SK-N-SH (cell line): ENCODE measurements around the gene KPNA2. TPM values are rescaled to one million over a fixed set of nuclear protein-coding genes. Genes with fewer than 3 reads are reported as not detected.

Experiments
- CTCF ChIA-PET: fragments of 300-600, 350-600 bp; formaldehyde crosslinking; extraction: SDS; loops from one replicate; lab custom pipeline; 2021; lab: Yijun Ruan, JAX
- POLR2A ChIA-PET: fragments of 350-600 bp; sonication (Branson Sonifier 250); formaldehyde crosslinking; extraction: SDS; loops from one replicate; lab custom pipeline; 2020; ENCODE audit warnings: antibody characterized with exemption, inconsistent platforms; lab: Yijun Ruan, JAX
- DNase-seq: peaks from one replicate; pipeline ENCODE4 v3.0.0; 2012
- H2AFZ ChIP-seq: fragments of 200-600 bp; sonication (generic); 2 replicates; pipeline ENCODE4 v1.8.1; 2016; ENCODE audit warnings: antibody characterized with exemption, mild to moderate bottlenecking, low read depth
- H3F3A ChIP-seq: fragments of 200-600 bp; sonication (generic); replicated peaks from 2 replicates; pipeline ENCODE3; 2016; ENCODE audit warnings: antibody characterized with exemption, mild to moderate bottlenecking; ENCODE audit not compliant: insufficient read depth
- H3K27ac ChIP-seq, 2 experiments: fragments of 200-500 bp in 1 of 2; fragments of 200-600 bp in 1 of 2; sonication (Bioruptor generic) in 1 of 2; sonication (generic), shearing (Covaris generic) in 1 of 2; 2 replicates each; pipeline versions ENCODE4 v1.5.1 to v1.6.1; 2014 to 2016; ENCODE audit warnings: low read depth in 2 of 2, inconsistent platforms in 1 of 2, low read length in 1 of 2, mild to moderate bottlenecking in 1 of 2, mixed read lengths in 1 of 2
- H3K27me3 ChIP-seq: fragments of 200-600 bp; sonication (generic), shearing (Covaris generic); 2 replicates; pipeline ENCODE4 v1.6.1; 2016; ENCODE audit warnings: mixed run types; ENCODE audit not compliant: insufficient read depth
- H3K36me3 ChIP-seq, 2 experiments: fragments of 200-500 bp in 1 of 2; fragments of 200-600 bp in 1 of 2; sonication (Bioruptor generic) in 1 of 2; sonication (generic) in 1 of 2; replicated peaks in 1 of 2; 2 replicates each; pipeline versions ENCODE3 to v1.5.1; 2014 to 2016; ENCODE audit warnings: low read length in 1 of 2, mild to moderate bottlenecking in 1 of 2; ENCODE audit not compliant: insufficient read depth in 2 of 2, control insufficient read depth in 1 of 2
- H3K4me1 ChIP-seq, 2 experiments: fragments of 200-500 bp in 1 of 2; fragments of 200-600 bp in 1 of 2; sonication (Bioruptor generic) in 1 of 2; sonication (generic), shearing (Covaris generic) in 1 of 2; 2 replicates each; pipeline versions ENCODE4 v1.5.1 to v1.6.1; 2014 to 2016; ENCODE audit warnings: low read depth in 1 of 2, low read length in 1 of 2, mixed run types in 1 of 2; ENCODE audit not compliant: insufficient read depth in 2 of 2, control insufficient read depth in 1 of 2
- H3K4me2 ChIP-seq: fragments of 200-600 bp; sonication (generic), shearing (Covaris generic); 2 replicates; pipeline ENCODE4 v1.6.1; 2017; ENCODE audit warnings: mixed run types
- H3K4me3 ChIP-seq, 2 experiments: fragments of 200-500 bp in 1 of 2; fragments of 200-600 bp in 1 of 2; sonication (Bioruptor generic) in 1 of 2; sonication (generic), shearing (Covaris generic) in 1 of 2; 2 replicates each; pipeline versions ENCODE4 v1.5.1 to v1.8.1; 2014 to 2016; ENCODE audit warnings: low read depth in 2 of 2, inconsistent platforms in 1 of 2, low read length in 1 of 2, mild to moderate bottlenecking in 1 of 2, mixed read lengths in 1 of 2, moderate library complexity in 1 of 2
- H3K79me2 ChIP-seq: fragments of 200-600 bp; sonication (generic); 2 replicates; pipeline ENCODE4 v1.8.1; 2017; ENCODE audit warnings: mild to moderate bottlenecking; ENCODE audit not compliant: insufficient read depth
- H3K9ac ChIP-seq: fragments of 200-600 bp; sonication (generic); 2 replicates; pipeline ENCODE4 v1.6.1; 2017; ENCODE audit warnings: mixed run types
- H3K9me2 ChIP-seq: fragments of 200-600 bp; sonication (generic); 2 replicates; pipeline ENCODE4 v1.6.1; 2017; ENCODE audit warnings: mixed run types
- H3K9me3 ChIP-seq: fragments of 200-600 bp; sonication (generic); 2 replicates; pipeline ENCODE4 v1.6.1; 2017; ENCODE audit warnings: mixed run types, mild to moderate bottlenecking, moderate library complexity
- H4K20me1 ChIP-seq: fragments of 200-600 bp; sonication (generic); 2 replicates; pipeline ENCODE4 v1.6.1; 2017; ENCODE audit warnings: mild to moderate bottlenecking, mixed run types; ENCODE audit not compliant: insufficient read depth
- CHD2 ChIP-seq: fragments of 150-350 bp; IDR thresholded peaks from 2 replicates; pipeline ENCODE4 v1.6.1; 2018; ENCODE audit warnings: low read length; ENCODE audit not compliant: partially characterized antibody
- EP300 ChIP-seq, 2 experiments: IDR thresholded peaks; 2 replicates each; pipeline versions ENCODE4 v1.4.0 to v1.6.1; 2012; ENCODE audit warnings: borderline replicate concordance in 1 of 2, low read depth in 1 of 2, low read length in 1 of 2
- GABPA ChIP-seq: IDR thresholded peaks from 2 replicates; pipeline ENCODE4 v1.4.0; 2012; ENCODE audit warnings: low read depth, mild to moderate bottlenecking
- GATA2 ChIP-seq: sonication (generic); formaldehyde crosslinking; IDR thresholded peaks from 2 replicates; pipeline ENCODE4 v1.5.0; 2020; ENCODE audit warnings: mild to moderate bottlenecking, missing genetic modification reagents
- MEF2A ChIP-seq: IDR thresholded peaks from 2 replicates; pipeline ENCODE4 v1.4.0; 2012; ENCODE audit warnings: low read depth, borderline replicate concordance
- MXI1 ChIP-seq: IDR thresholded peaks from 2 replicates; pipeline ENCODE4 v1.6.1; 2012; ENCODE audit warnings: mild to moderate bottlenecking, low read depth, low read length, improper control_type of control experiment
- NRF1 ChIP-seq: IDR thresholded peaks from 2 replicates; pipeline ENCODE4 v1.6.1; 2012; ENCODE audit warnings: low read depth, mild to moderate bottlenecking, low read length
- POLR2AphosphoS5 ChIP-seq: IDR thresholded peaks from 2 replicates; pipeline ENCODE4 v1.6.1; 2012; ENCODE audit warnings: low read depth, low read length
- RCOR1 ChIP-seq: fragments of 150-350 bp; IDR thresholded peaks from 2 replicates; pipeline ENCODE4 v1.6.1; 2017; ENCODE audit warnings: antibody characterized with exemption, low read length
- RFX5 ChIP-seq: IDR thresholded peaks from 2 replicates; pipeline ENCODE4 v1.6.1; 2012; ENCODE audit warnings: mild to moderate bottlenecking, improper control_type of control experiment, low read length
- SIN3A ChIP-seq: IDR thresholded peaks from 2 replicates; pipeline ENCODE4 v1.6.1; 2012; ENCODE audit warnings: low read depth, mild to moderate bottlenecking, low read length, moderate library complexity, borderline replicate concordance
- SMC3 ChIP-seq: IDR thresholded peaks from 2 replicates; pipeline ENCODE4 v1.6.1; 2012; ENCODE audit warnings: low read depth, low read length, improper control_type of control experiment
- TAF1 ChIP-seq: IDR thresholded peaks from 2 replicates; pipeline ENCODE4 v1.6.1; 2012; ENCODE audit warnings: low read depth, mild to moderate bottlenecking, low read length, moderate library complexity, borderline replicate concordance
- TCF12 ChIP-seq: IDR thresholded peaks from 2 replicates; pipeline ENCODE4 v1.4.0; 2012
- TEAD4 ChIP-seq: IDR thresholded peaks from 2 replicates; pipeline ENCODE4 v1.4.0; 2012; ENCODE audit warnings: mild to moderate bottlenecking, borderline replicate concordance; ENCODE audit not compliant: insufficient read depth
- YY1 ChIP-seq: IDR thresholded peaks from 2 replicates; pipeline ENCODE4 v1.4.0; 2012; ENCODE audit warnings: low read depth, mild to moderate bottlenecking
- WGBS: methylation state at CpG from one replicate; pipeline ENCODE4 v1.1.6; 2017; ENCODE audit warnings: low lambda C conversion rate; 5-methylcytosine and 5-hydroxymethylcytosine counted together
- polyA plus RNA-seq, 3 experiments: library from polyadenylated mRNA; depleted of rRNA; stranded (reverse); fragments of >200 nt; gene quantifications; 2 replicates each; pipeline ENCODE4 v1.2.3, GENCODE V29; 2012
- TF ChIP-seq, protein P1 (sequence below): IDR thresholded peaks from 2 replicates; pipeline ENCODE4 v1.6.1; 2012; ENCODE audit warnings: mild to moderate bottlenecking, low read depth, low read length, moderate library complexity
- TF ChIP-seq, protein P2 (sequence below): fragments of 150-350 bp; IDR thresholded peaks from 2 replicates; pipeline ENCODE4 v1.6.1; 2017; ENCODE audit warnings: antibody characterized with exemption, low read length, low read depth, borderline replicate concordance
- TF ChIP-seq, protein P3 (sequence below): IDR thresholded peaks from 2 replicates; pipeline ENCODE4 v1.4.0; 2012; ENCODE audit warnings: low read depth, borderline replicate concordance
- TF ChIP-seq, protein P4 (sequence below): fragments of 200-600 bp; sonication (generic); IDR thresholded peaks from 2 replicates; pipeline ENCODE4 v1.6.1; 2017; ENCODE audit warnings: antibody characterized with exemption, mild to moderate bottlenecking, moderate library complexity
- TF ChIP-seq, protein P5 (sequence below): IDR thresholded peaks from 2 replicates; pipeline ENCODE4 v1.4.0; 2012; ENCODE audit warnings: low read depth, borderline replicate concordance

Gene KPNA2
- polyA plus RNA-seq, 1 of the 3 experiments (the other 2 are of a cell fraction) = 122 TPM

DNA sequence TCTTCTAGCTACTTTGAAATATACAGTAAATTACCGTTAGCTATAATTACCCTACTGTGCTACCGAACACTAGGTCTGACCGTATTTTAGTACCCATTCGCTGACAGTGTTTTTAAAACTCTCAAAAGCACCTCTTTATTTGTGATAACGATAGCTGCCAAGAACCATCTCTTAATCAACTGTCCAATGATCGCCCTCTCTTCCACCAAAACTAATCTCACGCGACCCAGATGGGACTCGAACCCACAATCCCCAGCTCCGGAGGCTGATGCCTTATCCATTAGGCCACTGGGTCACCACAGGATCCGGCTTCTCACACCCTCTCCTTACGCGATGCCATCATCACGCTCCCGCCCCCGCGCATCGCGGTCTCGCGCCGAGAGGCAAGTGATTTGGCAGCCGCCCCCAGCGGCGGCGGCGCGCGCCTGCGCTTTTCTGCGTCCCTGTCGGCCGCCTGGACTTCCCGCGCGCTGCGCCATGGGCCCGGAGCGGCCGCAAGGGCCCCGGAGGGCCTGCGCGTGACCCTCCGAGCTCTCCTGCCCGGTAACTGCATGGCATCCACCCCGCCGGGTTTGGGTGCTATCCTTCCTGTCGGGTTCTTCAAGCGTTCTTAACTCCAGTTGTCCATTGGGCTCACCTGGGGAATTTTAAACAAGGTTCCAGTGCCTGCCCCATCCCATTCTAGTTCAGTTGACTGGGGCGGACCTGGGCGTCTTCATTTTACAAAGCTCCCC lies 15.7 kb upstream of the KPNA2 start:
- no peaks in the 10 kb centered on the region for H4K20me1 ChIP-seq
- no peaks in the 10 kb centered on the region for H3K27me3 ChIP-seq
- peak overlapping the region; percentile 93 for H2AFZ ChIP-seq
- H3K4me2 ChIP-seq = peak overlapping the region; percentile 91
- no peaks in the 10 kb centered on the region for H3K9me2 ChIP-seq
- no peaks in the 10 kb centered on the region for H3K79me2 ChIP-seq
- WGBS = 2% methylated on average over 31 of the region's 51 CpGs
- peak overlapping the region; percentile 75 for H3K9ac ChIP-seq
- H3K27ac ChIP-seq = peak overlapping the region; percentile 49 to 71
- no peaks in the 10 kb centered on the region; a peak in 1 of 4 replicates for H3K4me1 ChIP-seq
- no peaks in the 10 kb centered on the region for H3K36me3 ChIP-seq
- peaks cover 10% of the 10 kb centered on the region for H3F3A ChIP-seq
- ChIA-PET CTCF (interaction anchor here (0.6 to 1.7 kb wide), 15 partner anchors 8 to 439 kb away, joined by 3 to 7 read pairs (median 4); partner anchors contain the start of gene AMZ2), POLR2A (interaction anchor here (0.6 to 1.7 kb wide), 4 partner anchors 16 to 182 kb away, joined by 3 to 21 read pairs (median 5); partner anchors contain the start of gene KPNA2)
- H3K9me3 ChIP-seq = no peaks in the 10 kb centered on the region
- peak; percentile 99 for DNase-seq
- peak overlapping the region; percentile 54 to 74 for H3K4me3 ChIP-seq
- TF ChIP-seq, protein P1, sequence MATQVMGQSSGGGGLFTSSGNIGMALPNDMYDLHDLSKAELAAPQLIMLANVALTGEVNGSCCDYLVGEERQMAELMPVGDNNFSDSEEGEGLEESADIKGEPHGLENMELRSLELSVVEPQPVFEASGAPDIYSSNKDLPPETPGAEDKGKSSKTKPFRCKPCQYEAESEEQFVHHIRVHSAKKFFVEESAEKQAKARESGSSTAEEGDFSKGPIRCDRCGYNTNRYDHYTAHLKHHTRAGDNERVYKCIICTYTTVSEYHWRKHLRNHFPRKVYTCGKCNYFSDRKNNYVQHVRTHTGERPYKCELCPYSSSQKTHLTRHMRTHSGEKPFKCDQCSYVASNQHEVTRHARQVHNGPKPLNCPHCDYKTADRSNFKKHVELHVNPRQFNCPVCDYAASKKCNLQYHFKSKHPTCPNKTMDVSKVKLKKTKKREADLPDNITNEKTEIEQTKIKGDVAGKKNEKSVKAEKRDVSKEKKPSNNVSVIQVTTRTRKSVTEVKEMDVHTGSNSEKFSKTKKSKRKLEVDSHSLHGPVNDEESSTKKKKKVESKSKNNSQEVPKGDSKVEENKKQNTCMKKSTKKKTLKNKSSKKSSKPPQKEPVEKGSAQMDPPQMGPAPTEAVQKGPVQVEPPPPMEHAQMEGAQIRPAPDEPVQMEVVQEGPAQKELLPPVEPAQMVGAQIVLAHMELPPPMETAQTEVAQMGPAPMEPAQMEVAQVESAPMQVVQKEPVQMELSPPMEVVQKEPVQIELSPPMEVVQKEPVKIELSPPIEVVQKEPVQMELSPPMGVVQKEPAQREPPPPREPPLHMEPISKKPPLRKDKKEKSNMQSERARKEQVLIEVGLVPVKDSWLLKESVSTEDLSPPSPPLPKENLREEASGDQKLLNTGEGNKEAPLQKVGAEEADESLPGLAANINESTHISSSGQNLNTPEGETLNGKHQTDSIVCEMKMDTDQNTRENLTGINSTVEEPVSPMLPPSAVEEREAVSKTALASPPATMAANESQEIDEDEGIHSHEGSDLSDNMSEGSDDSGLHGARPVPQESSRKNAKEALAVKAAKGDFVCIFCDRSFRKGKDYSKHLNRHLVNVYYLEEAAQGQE = peak; percentile 62; the same call in 1 of the 2 replicates
- TF ChIP-seq GABPA (peak; percentile 23), GATA2 (CRISPR knock-in tag) (peak; percentile 72), SIN3A (peak; percentile 93; the same call in 1 of the 2 replicates), EP300 (IDR thresholded peaks at IDR 0.05; ENCODE audit: borderline replicate concordance in 1 of 2, low read depth in 1 of 2, low read length in 1 of 2) (peak in 1 of 2 experiments; percentile 74; a peak in 3 of 4 replicates), TEAD4 (peak; percentile 99), POLR2AphosphoS5 (peak; percentile 88), NRF1 (peak; percentile 86), RCOR1 (peak; percentile 90), MXI1 (peak; percentile 71), YY1 (peak; percentile 75; the same call in 1 of the 2 replicates), RFX5 (no peak), TAF1 (peak; percentile 45; the same call in 1 of the 2 replicates), MEF2A (no peak; the same call in 1 of the 2 replicates), TCF12 (peak; percentile 12; the same call in 1 of the 2 replicates), SMC3 (no peak), CHD2 (peak; percentile 97)
- TF ChIP-seq, protein P2, sequence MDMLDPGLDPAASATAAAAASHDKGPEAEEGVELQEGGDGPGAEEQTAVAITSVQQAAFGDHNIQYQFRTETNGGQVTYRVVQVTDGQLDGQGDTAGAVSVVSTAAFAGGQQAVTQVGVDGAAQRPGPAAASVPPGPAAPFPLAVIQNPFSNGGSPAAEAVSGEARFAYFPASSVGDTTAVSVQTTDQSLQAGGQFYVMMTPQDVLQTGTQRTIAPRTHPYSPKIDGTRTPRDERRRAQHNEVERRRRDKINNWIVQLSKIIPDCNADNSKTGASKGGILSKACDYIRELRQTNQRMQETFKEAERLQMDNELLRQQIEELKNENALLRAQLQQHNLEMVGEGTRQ = no peak
- TF ChIP-seq, protein P3, sequence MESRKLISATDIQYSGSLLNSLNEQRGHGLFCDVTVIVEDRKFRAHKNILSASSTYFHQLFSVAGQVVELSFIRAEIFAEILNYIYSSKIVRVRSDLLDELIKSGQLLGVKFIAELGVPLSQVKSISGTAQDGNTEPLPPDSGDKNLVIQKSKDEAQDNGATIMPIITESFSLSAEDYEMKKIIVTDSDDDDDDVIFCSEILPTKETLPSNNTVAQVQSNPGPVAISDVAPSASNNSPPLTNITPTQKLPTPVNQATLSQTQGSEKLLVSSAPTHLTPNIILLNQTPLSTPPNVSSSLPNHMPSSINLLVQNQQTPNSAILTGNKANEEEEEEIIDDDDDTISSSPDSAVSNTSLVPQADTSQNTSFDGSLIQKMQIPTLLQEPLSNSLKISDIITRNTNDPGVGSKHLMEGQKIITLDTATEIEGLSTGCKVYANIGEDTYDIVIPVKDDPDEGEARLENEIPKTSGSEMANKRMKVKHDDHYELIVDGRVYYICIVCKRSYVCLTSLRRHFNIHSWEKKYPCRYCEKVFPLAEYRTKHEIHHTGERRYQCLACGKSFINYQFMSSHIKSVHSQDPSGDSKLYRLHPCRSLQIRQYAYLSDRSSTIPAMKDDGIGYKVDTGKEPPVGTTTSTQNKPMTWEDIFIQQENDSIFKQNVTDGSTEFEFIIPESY = peak; percentile 83
- TF ChIP-seq, protein P4, sequence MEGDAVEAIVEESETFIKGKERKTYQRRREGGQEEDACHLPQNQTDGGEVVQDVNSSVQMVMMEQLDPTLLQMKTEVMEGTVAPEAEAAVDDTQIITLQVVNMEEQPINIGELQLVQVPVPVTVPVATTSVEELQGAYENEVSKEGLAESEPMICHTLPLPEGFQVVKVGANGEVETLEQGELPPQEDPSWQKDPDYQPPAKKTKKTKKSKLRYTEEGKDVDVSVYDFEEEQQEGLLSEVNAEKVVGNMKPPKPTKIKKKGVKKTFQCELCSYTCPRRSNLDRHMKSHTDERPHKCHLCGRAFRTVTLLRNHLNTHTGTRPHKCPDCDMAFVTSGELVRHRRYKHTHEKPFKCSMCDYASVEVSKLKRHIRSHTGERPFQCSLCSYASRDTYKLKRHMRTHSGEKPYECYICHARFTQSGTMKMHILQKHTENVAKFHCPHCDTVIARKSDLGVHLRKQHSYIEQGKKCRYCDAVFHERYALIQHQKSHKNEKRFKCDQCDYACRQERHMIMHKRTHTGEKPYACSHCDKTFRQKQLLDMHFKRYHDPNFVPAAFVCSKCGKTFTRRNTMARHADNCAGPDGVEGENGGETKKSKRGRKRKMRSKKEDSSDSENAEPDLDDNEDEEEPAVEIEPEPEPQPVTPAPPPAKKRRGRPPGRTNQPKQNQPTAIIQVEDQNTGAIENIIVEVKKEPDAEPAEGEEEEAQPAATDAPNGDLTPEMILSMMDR = peak; percentile 42
- TF ChIP-seq, protein P5, sequence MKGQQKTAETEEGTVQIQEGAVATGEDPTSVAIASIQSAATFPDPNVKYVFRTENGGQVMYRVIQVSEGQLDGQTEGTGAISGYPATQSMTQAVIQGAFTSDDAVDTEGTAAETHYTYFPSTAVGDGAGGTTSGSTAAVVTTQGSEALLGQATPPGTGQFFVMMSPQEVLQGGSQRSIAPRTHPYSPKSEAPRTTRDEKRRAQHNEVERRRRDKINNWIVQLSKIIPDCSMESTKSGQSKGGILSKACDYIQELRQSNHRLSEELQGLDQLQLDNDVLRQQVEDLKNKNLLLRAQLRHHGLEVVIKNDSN = 0 out of 2 replicates have a peak, but pooled peaks have one; percentile 7
